ENCODE measurements around the gene SIGLEC1.

- TF ChIP-seq JUN (IDR thresholded peaks at IDR 0.05; ENCODE audit: borderline replicate concordance, insufficient read depth, insufficient read length, low read depth) (no peak), EZH2 (IDR thresholded peaks at IDR 0.05; ENCODE audit: borderline replicate concordance, low read depth, low read length, severe bottlenecking) (no peak), CTCF (IDR thresholded peaks at IDR 0.05; ENCODE audit: extremely low read depth in 1 of 2, insufficient read depth in 1 of 2, low read depth in 1 of 2, low read length in 2 of 2) (no peak), POLR2A (IDR thresholded peaks at IDR 0.05; ENCODE audit: low read depth, low read length) (no peak), POLR2AphosphoS5 (IDR thresholded peaks at IDR 0.05; ENCODE audit: insufficient read depth, low read depth, low read length) (no peak), MAX (IDR thresholded peaks at IDR 0.05; ENCODE audit: insufficient read depth, insufficient read length) (no peak)
Observed at GRCh38 chr20:3690413-3690812, 22.0 kb downstream of the SIGLEC1 start.
